Peyer's patch (tissue), 4 donors: ENCODE results near the gene PIGZ. TPM values are rescaled to one million over a fixed set of nuclear protein-coding genes. Genes with fewer than 3 reads are reported as not detected.

Experiments used
- DNase-seq, 3 donors: peaks; one replicate each; pipeline ENCODE4 v3.0.0-alpha.2; 2017 to 2019
- H3K27ac ChIP-seq, 4 donors: fragments of 200-600 bp; sonication (generic); one replicate each; pipeline ENCODE4 v1.5.1; 2016 to 2019
- H3K27me3 ChIP-seq, 2 donors: fragments of 200-600 bp; sonication (generic); one replicate each; pipeline ENCODE4 v1.5.1; 2019
- H3K36me3 ChIP-seq, 3 donors: fragments of 200-600 bp; sonication (generic); one replicate each; pipeline ENCODE4 v1.5.1; 2016 to 2019
- H3K4me1 ChIP-seq, 4 donors: fragments of 200-600 bp; sonication (generic); one replicate each; pipeline ENCODE4 v1.5.1; 2016 to 2019
- H3K4me3 ChIP-seq, 4 donors: fragments of 200-600 bp; sonication (generic); 1 replicate in 3 of 4; 2 replicates in 1 of 4; pipeline ENCODE4 v1.5.1; 2016 to 2019; ENCODE audit warnings: mild to moderate bottlenecking in 1 of 4
- H3K9me3 ChIP-seq, 4 donors: fragments of 200-600 bp; sonication (generic); one replicate each; pipeline ENCODE4 v1.5.1; 2016 to 2019; ENCODE audit warnings: mild to moderate bottlenecking in 1 of 4
- POLR2A ChIP-seq, 2 donors: fragments of 450-650 bp; IDR thresholded peaks; one replicate each; pipeline ENCODE4 v1.5.1; 2017; ENCODE audit warnings: antibody characterized with exemption in 2 of 2, mild to moderate bottlenecking in 2 of 2, moderate library complexity in 2 of 2
- total RNA-seq, 4 donors: library from RNA; depleted of rRNA; stranded (reverse); fragments of >200 nt; gene quantifications; one replicate each; pipeline ENCODE4 v1.1.0, GENCODE V29; 2016
- TF ChIP-seq, protein P1 (sequence below), 6 experiments: fragments of 450-650 bp in 4 of 6; fragments of 200-600 bp in 2 of 6; sonication (generic) in 1 of 6; IDR thresholded peaks; one replicate each; pipeline ENCODE4 v1.5.1; 2017 to 2019; ENCODE audit warnings: antibody characterized with exemption in 6 of 6, mild to moderate bottlenecking in 3 of 6, moderate library complexity in 1 of 6

The PIGZ gene
- total RNA-seq, 4 donors from 2014 or later, result 5.0 to 212 (median 44.5) TPM

DNA sequence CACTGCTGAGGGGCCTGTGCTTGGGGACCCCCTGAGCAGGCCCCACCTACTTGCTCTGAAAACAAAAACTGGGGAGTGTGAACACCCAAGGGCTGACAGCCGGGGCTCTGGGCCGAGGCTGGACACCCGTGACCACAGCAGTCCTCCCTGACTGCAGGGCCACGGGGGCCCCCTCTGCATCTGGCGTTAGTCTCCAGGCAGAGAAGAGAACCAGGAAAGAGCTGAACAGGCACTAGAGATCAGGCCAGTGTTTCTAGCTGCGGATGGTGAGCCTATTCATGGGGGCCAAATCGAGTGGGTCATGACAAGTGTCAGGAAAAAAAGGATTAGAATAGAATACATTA, 43.9 kb upstream of the PIGZ start:
- Histone ChIP-seq H3K36me3 (no peaks in the 10 kb centered on the region), H3K9me3 (no peaks in the 10 kb centered on the region), H3K4me3 (no peak overlapping the region), H3K27me3 (no peaks in the 10 kb centered on the region), H3K27ac (no peak overlapping the region), H3K4me1 (no peaks in the 10 kb centered on the region)
- DNase-seq, result no peak
- no peak for TF ChIP-seq POLR2A (IDR thresholded peaks at IDR 0.05)
- TF ChIP-seq, protein P1, sequence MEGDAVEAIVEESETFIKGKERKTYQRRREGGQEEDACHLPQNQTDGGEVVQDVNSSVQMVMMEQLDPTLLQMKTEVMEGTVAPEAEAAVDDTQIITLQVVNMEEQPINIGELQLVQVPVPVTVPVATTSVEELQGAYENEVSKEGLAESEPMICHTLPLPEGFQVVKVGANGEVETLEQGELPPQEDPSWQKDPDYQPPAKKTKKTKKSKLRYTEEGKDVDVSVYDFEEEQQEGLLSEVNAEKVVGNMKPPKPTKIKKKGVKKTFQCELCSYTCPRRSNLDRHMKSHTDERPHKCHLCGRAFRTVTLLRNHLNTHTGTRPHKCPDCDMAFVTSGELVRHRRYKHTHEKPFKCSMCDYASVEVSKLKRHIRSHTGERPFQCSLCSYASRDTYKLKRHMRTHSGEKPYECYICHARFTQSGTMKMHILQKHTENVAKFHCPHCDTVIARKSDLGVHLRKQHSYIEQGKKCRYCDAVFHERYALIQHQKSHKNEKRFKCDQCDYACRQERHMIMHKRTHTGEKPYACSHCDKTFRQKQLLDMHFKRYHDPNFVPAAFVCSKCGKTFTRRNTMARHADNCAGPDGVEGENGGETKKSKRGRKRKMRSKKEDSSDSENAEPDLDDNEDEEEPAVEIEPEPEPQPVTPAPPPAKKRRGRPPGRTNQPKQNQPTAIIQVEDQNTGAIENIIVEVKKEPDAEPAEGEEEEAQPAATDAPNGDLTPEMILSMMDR (IDR thresholded peaks at IDR 0.05), result no peak

DNA sequence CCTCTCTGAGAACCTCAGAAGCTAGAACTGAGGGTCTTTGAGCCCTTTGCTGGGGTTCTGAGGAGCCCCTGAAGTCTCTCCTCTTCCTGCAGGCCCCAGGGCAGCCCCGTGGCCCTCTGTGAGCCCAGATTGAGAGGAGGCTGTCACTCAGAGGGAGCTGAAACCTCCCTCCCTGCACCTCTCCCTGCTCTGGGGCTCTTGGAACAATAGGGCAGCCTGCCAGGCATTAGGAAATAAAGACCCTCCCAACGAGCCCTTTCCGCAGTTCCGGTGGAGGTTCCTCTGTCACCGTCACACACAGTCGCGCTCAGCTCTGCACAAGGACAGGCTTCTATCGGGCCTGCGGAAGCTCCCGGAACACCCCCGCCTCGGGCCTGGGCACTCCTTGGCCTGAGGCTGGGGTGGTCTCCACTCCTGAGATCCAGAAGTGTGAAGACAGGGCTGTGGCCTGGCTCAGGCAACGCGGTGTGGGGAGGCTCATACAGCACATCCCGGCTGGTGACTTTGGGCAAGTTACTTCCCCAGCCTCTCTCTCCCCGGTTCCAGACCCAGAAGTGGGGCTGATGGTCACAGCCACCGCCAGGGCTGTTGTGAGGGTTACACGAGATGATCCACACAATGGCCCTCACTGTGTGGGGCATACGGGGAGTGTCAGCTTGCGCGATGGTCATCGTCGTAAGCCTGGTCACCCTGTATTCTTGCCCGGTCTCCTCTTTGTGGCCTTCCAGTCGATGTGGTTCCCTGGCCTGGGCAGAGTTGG, 43.3 kb upstream of the PIGZ start:
- no peaks in the 10 kb centered on the region for H3K36me3 ChIP-seq
- H3K27me3 ChIP-seq, result no peaks in the 10 kb centered on the region
- no peak overlapping the region for H3K27ac ChIP-seq
- no peaks in the 10 kb centered on the region for H3K9me3 ChIP-seq
- no peaks in the 10 kb centered on the region for H3K4me1 ChIP-seq
- H3K4me3 ChIP-seq, result no peak overlapping the region
- no peak for DNase-seq
- TF ChIP-seq POLR2A (IDR thresholded peaks at IDR 0.05), result no peak
- TF ChIP-seq, protein P1 (IDR thresholded peaks at IDR 0.05), result no peak

- no peaks in the 10 kb centered on the region for H3K36me3 ChIP-seq
- DNase-seq, result no peak
These were observed 42.1 kb upstream of the PIGZ start for GRCh38 chr3:197010556-197011351.

DNA sequence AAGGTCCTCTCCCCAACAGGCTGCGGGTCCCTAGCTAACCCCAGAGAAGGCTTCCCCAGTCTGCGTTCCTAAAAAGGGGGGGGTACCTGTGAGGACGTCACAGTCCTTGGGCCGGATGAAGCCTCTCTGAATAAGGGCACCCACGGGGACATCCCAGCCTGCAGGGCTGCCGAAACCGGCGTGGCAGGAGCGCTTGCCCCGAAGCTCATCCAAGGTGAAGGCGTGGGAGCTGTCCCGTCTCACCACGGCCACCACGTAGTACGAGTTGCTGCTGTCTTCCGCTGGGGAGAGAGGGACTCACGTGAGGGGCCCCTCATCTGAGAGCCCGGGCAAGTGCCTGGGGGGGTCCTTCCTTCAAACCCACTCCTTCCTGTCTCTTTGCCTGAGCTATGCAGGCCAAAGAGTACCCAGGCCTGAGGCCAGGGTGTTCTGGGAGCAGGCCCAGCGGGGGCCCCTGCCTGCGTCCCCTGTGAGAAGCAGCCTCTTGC, 40.9 kb upstream of the PIGZ start:
- H3K36me3 ChIP-seq, result no peaks in the 10 kb centered on the region
- TF ChIP-seq, protein P1 (IDR thresholded peaks at IDR 0.05), result no peak
- TF ChIP-seq POLR2A (IDR thresholded peaks at IDR 0.05), result no peak
- H3K4me3 ChIP-seq, result no peak overlapping the region
- no peak overlapping the region for H3K27ac ChIP-seq
- H3K9me3 ChIP-seq, result no peaks in the 10 kb centered on the region
- DNase-seq, result no peak
- no peaks in the 10 kb centered on the region for H3K27me3 ChIP-seq
- no peaks in the 10 kb centered on the region for H3K4me1 ChIP-seq

More at GRCh38 chr3:197010556-197011351, 42.1 kb upstream of the PIGZ start:
- H3K4me3 ChIP-seq, result no peak overlapping the region
- no peaks in the 10 kb centered on the region for H3K9me3 ChIP-seq
- no peak overlapping the region for H3K27ac ChIP-seq
- H3K4me1 ChIP-seq, result no peaks in the 10 kb centered on the region
- TF ChIP-seq, protein P1 (IDR thresholded peaks at IDR 0.05), result no peak
- no peak for TF ChIP-seq POLR2A (IDR thresholded peaks at IDR 0.05)
- no peaks in the 10 kb centered on the region for H3K27me3 ChIP-seq

GRCh38 chr3:197008436-197009209, 40.0 kb upstream of the PIGZ start:
- peaks cover 0 to 7% (median 3%) of the 10 kb centered on the region in 4 donors for H3K4me1 ChIP-seq

More at GRCh38 chr3:197008436-197009209, 40.0 kb upstream of the PIGZ start:
- Histone ChIP-seq H3K36me3 (no peaks in the 10 kb centered on the region), H3K4me3 (no peak overlapping the region), H3K27me3 (no peaks in the 10 kb centered on the region), H3K9me3 (no peaks in the 10 kb centered on the region), H3K27ac (no peak overlapping the region)
- TF ChIP-seq, protein P1 (IDR thresholded peaks at IDR 0.05), result no peak
- no peak for TF ChIP-seq POLR2A (IDR thresholded peaks at IDR 0.05)
- no peak for DNase-seq
